ENCODE measurements around the gene UTS2R. TPM values are rescaled to one million over a fixed set of nuclear protein-coding genes. Genes with fewer than 3 reads are reported as not detected.

The UTS2R gene
- total RNA-seq, 1 donor from 2014 or later = 1.4 TPM

GRCh38 chr17:82386881-82387704 lies 15.5 kb downstream of the UTS2R start:
- DNase-seq = no peak
- Histone ChIP-seq H3K9me3 (replicated peaks) (no peaks in the 10 kb centered on the region), H3K27ac (replicated peaks) (no peak overlapping the region), H3K36me3 (peaks cover 10% of the 10 kb centered on the region), H3K4me3 (peak overlapping the region; percentile 23), H3K27me3 (ENCODE audit: low read depth) (peaks cover 40% of the 10 kb centered on the region), H3K4me1 (peaks cover 38% of the 10 kb centered on the region)
- TF ChIP-seq CTCF (IDR thresholded peaks at IDR 0.05; ENCODE audit: borderline replicate concordance) = no peak
- intact Hi-C loops (cut with micrococcal nuclease) = no loop called here

GRCh38 chr17:82387705-82388106 lies 16.1 kb downstream of the UTS2R start:
- peaks cover 16% of the 10 kb centered on the region for H3K36me3 ChIP-seq
- H3K9me3 ChIP-seq (replicated peaks) = no peaks in the 10 kb centered on the region
- no peak for DNase-seq
- intact Hi-C loops (cut with micrococcal nuclease) = no loop called here
- no peak overlapping the region for H3K4me3 ChIP-seq
- H3K27ac ChIP-seq (replicated peaks) = no peak overlapping the region
- peaks cover 38% of the 10 kb centered on the region for H3K4me1 ChIP-seq
- no peak for TF ChIP-seq CTCF (IDR thresholded peaks at IDR 0.05; ENCODE audit: borderline replicate concordance)
- H3K27me3 ChIP-seq (ENCODE audit: low read depth) = peaks cover 40% of the 10 kb centered on the region

GRCh38 chr17:82388223-82388921 lies 16.8 kb downstream of the UTS2R start:
- Histone ChIP-seq H3K4me1 (peaks cover 38% of the 10 kb centered on the region), H3K27ac (replicated peaks) (no peak overlapping the region), H3K4me3 (no peak overlapping the region), H3K27me3 (ENCODE audit: low read depth) (peaks cover 40% of the 10 kb centered on the region), H3K36me3 (peaks cover 23% of the 10 kb centered on the region), H3K9me3 (replicated peaks) (no peaks in the 10 kb centered on the region)
- intact Hi-C loops (cut with micrococcal nuclease) = no loop called here
- no peak for TF ChIP-seq CTCF (IDR thresholded peaks at IDR 0.05; ENCODE audit: borderline replicate concordance)
- peak; percentile 43 for DNase-seq

GRCh38 chr17:82388922-82389283 lies 17.3 kb downstream of the UTS2R start:
- no peak for TF ChIP-seq CTCF (IDR thresholded peaks at IDR 0.05; ENCODE audit: borderline replicate concordance)
- Histone ChIP-seq H3K4me3 (no peak overlapping the region), H3K4me1 (peaks cover 38% of the 10 kb centered on the region), H3K9me3 (replicated peaks) (no peaks in the 10 kb centered on the region), H3K27ac (replicated peaks) (no peak overlapping the region), H3K36me3 (peaks cover 27% of the 10 kb centered on the region), H3K27me3 (ENCODE audit: low read depth) (peaks cover 34% of the 10 kb centered on the region)
- intact Hi-C loops (cut with micrococcal nuclease) = no loop called here
- DNase-seq = no peak

- no peak for TF ChIP-seq CTCF (IDR thresholded peaks at IDR 0.05; ENCODE audit: borderline replicate concordance)
- Histone ChIP-seq H3K36me3 (peaks cover 32% of the 10 kb centered on the region), H3K4me1 (peaks cover 33% of the 10 kb centered on the region), H3K27ac (replicated peaks) (no peak overlapping the region), H3K9me3 (replicated peaks) (no peaks in the 10 kb centered on the region), H3K4me3 (no peak overlapping the region), H3K27me3 (ENCODE audit: low read depth) (peaks cover 30% of the 10 kb centered on the region)
- intact Hi-C loops (cut with micrococcal nuclease) = no loop called here
- no peak for DNase-seq
These were observed 17.8 kb downstream of the UTS2R start for GRCh38 chr17:82389379-82389778.
